H1 (cell line): Measurements from ENCODE around the gene DEFB123. TPM values are rescaled to one million over a fixed set of nuclear protein-coding genes. Genes with fewer than 3 reads are reported as not detected.

Experiments
- CEBPB ChIP-seq: IDR thresholded peaks from 2 replicates; pipeline ENCODE4 v1.6.1; 2012; ENCODE audit warnings: low read depth, low read length
- HDAC6 ChIP-seq: IDR thresholded peaks from one replicate; pipeline ENCODE4 v1.7.1; 2012; ENCODE audit warnings: low read depth, mild to moderate bottlenecking, inconsistent platforms, low read length, moderate library complexity
- JUND ChIP-seq: IDR thresholded peaks from 2 replicates; pipeline ENCODE4 v1.6.1; 2011; ENCODE audit warnings: mild to moderate bottlenecking, improper control_type of control experiment, low read length
- MAFK ChIP-seq: IDR thresholded peaks from 2 replicates; pipeline ENCODE4 v1.6.1; 2012; ENCODE audit warnings: low read depth, mild to moderate bottlenecking, improper control_type of control experiment, low read length
- NANOG ChIP-seq: IDR thresholded peaks from 2 replicates; pipeline ENCODE4 v1.6.1; 2011; ENCODE audit warnings: low read length, low read depth, mild to moderate bottlenecking, inconsistent platforms; ENCODE audit not compliant: insufficient read depth, poor library complexity, severe bottlenecking
- RBBP5 ChIP-seq: IDR thresholded peaks from 2 replicates; pipeline ENCODE4 v1.7.1; 2012; ENCODE audit warnings: low read depth, mild to moderate bottlenecking, inconsistent platforms, low read length, moderate library complexity, borderline replicate concordance
- SIN3A ChIP-seq, 2 experiments: IDR thresholded peaks in 1 of 2; conservative IDR thresholded peaks in 1 of 2; 2 replicates each; pipeline ENCODE4 v1.6.1; 2011 to 2012; ENCODE audit warnings: low read length in 2 of 2, improper control_type of control experiment in 1 of 2, low read depth in 1 of 2, mild to moderate bottlenecking in 1 of 2
- polyA plus RNA-seq, 7 experiments: library from polyadenylated mRNA; depleted of rRNA in 3 of 7; stranded (reverse) in 5 of 7; unstranded in 2 of 7; fragments of >200 nt in 5 of 7; fragments of 200-250 nt in 2 of 7; gene quantifications; 1 replicate in 5 of 7; 2 replicates in 1 of 7; 4 replicates in 1 of 7; pipeline versions ENCODE4 v1.2.1 to v1.2.3, GENCODE V29; 2011 to 2013; ENCODE audit warnings: missing spikeins in 2 of 7, mixed read lengths in 2 of 7
- total RNA-seq: library from RNA; stranded (reverse); fragmentation: NEBNext Ultra II Directional; extraction: Animal tissue kit (Norgen Biotek cat#: 25700); gene quantifications from 2 replicates; pipeline ENCODE4 v1.2.1, GENCODE V29; 2021
- TF ChIP-seq, protein P1 (sequence below): IDR thresholded peaks from 2 replicates; pipeline ENCODE4 v1.6.1; 2012; ENCODE audit warnings: inconsistent platforms

The DEFB123 gene
- total and polyA plus RNA-seq, 2 of the 8 experiments (the other 6 are each of a cell fraction or from before 2014, with no cell fraction given), result not detected

DNA sequence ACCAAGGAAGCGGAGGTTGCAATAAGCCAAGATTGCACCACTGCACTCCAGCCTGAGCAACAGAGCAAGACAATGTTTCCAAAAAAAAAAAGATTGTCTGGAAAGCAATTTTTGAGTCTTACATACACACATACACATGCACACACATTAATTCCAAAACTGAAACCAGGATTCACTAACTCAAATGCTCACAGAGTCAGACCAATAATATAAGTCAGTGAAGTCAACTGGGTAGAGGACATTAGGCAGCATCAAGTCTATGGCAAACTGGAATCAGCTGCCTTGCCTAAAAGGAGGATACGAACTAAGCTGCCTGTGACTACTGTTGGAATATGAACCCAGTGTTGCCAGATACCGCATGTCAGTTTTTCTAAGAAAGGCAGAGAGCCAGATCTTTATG lies 50.3 kb downstream of the DEFB123 start (continued):
- TF ChIP-seq, protein P1, sequence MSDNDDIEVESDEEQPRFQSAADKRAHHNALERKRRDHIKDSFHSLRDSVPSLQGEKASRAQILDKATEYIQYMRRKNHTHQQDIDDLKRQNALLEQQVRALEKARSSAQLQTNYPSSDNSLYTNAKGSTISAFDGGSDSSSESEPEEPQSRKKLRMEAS, result no peak
- TF ChIP-seq JUND (no peak), SIN3A (conservative IDR thresholded peaks at IDR 0.05 in 1 of 2, IDR thresholded peaks at IDR 0.05 in 1 of 2; ENCODE audit: low read depth in 1 of 2, low read length in 2 of 2) (no peak), MAFK (no peak), NANOG (no peak), HDAC6 (no peak), CEBPB (no peak), RBBP5 (no peak)
- TF ChIP-seq, all 59 proteins: peak for 0
